Trophoblast cell (in vitro differentiated cells and primary cell): ENCODE results near the gene LRP1B.

Experiments used
- DNase-seq, 2 donors: peaks; one replicate each; pipeline ENCODE4 v3.0.0-alpha.2; 2016
- H2AFZ ChIP-seq: 2 replicates; pipeline ENCODE4 v1.6.1; 2013; ENCODE audit warnings: low read length, moderate library complexity, mild to moderate bottlenecking; ENCODE audit not compliant: insufficient read depth, poor library complexity
- H2AK5ac ChIP-seq: 2 replicates; pipeline ENCODE4 v1.6.1; 2013; ENCODE audit warnings: mild to moderate bottlenecking, low read length
- H2BK120ac ChIP-seq: 2 replicates; pipeline ENCODE4 v1.6.1; 2013; ENCODE audit warnings: low read length, mild to moderate bottlenecking, moderate library complexity; ENCODE audit not compliant: insufficient read depth, poor library complexity
- H2BK12ac ChIP-seq: 2 replicates; pipeline ENCODE4 v1.6.1; 2013; ENCODE audit warnings: mild to moderate bottlenecking, low read length, moderate library complexity
- H2BK5ac ChIP-seq: 2 replicates; pipeline ENCODE4 v1.6.1; 2013; ENCODE audit warnings: low read length, low read depth, moderate library complexity, mild to moderate bottlenecking; ENCODE audit not compliant: poor library complexity
- H3K14ac ChIP-seq: 2 replicates; pipeline ENCODE4 v1.6.1; 2013; ENCODE audit warnings: mild to moderate bottlenecking, low read length
- H3K18ac ChIP-seq: 2 replicates; pipeline ENCODE4 v1.6.1; 2013; ENCODE audit warnings: mild to moderate bottlenecking, low read length
- H3K23ac ChIP-seq: 2 replicates; pipeline ENCODE4 v1.6.1; 2013; ENCODE audit warnings: low read length
- H3K27ac ChIP-seq: 2 replicates; pipeline ENCODE4 v1.5.1; 2013; ENCODE audit warnings: low read depth, mild to moderate bottlenecking, inconsistent platforms, low read length, moderate library complexity
- H3K27me3 ChIP-seq: 2 replicates; pipeline ENCODE4 v1.6.1; 2013; ENCODE audit warnings: inconsistent platforms, mild to moderate bottlenecking, low read length, moderate library complexity; ENCODE audit not compliant: insufficient read depth
- H3K36me3 ChIP-seq, 2 experiments: 1 replicate in 1 of 2; 2 replicates in 1 of 2; pipeline ENCODE4 v1.6.1; 2013; ENCODE audit warnings: low read length in 2 of 2, mild to moderate bottlenecking in 2 of 2, moderate library complexity in 1 of 2; ENCODE audit not compliant: insufficient read depth in 2 of 2, control insufficient read depth in 1 of 2
- H3K4ac ChIP-seq: 2 replicates; pipeline ENCODE4 v1.6.1; 2013; ENCODE audit warnings: low read depth, mild to moderate bottlenecking, low read length, moderate library complexity
- H3K4me1 ChIP-seq, 2 experiments: 1 replicate in 1 of 2; 2 replicates in 1 of 2; pipeline ENCODE4 v1.6.1; 2013; ENCODE audit warnings: low read length in 2 of 2, mild to moderate bottlenecking in 2 of 2, moderate library complexity in 1 of 2; ENCODE audit not compliant: insufficient read depth in 2 of 2, control insufficient read depth in 1 of 2
- H3K4me2 ChIP-seq: 2 replicates; pipeline ENCODE4 v1.6.1; 2013; ENCODE audit warnings: inconsistent platforms, mild to moderate bottlenecking, low read length, moderate library complexity
- H3K4me3 ChIP-seq: 2 replicates; pipeline ENCODE4 v1.5.1; 2013; ENCODE audit warnings: mild to moderate bottlenecking, low read depth, low read length, inconsistent platforms
- H3K79me1 ChIP-seq: one replicate; pipeline ENCODE4 v1.6.1; 2013; ENCODE audit warnings: low read length
- H3K79me2 ChIP-seq: 2 replicates; pipeline ENCODE4 v1.6.1; 2013; ENCODE audit warnings: low read length, mild to moderate bottlenecking; ENCODE audit not compliant: control insufficient read depth, insufficient read depth, poor library complexity
- H3K9ac ChIP-seq: 2 replicates; pipeline ENCODE4 v1.6.1; 2013; ENCODE audit warnings: mild to moderate bottlenecking, low read length
- H3K9me3 ChIP-seq: 2 replicates; pipeline ENCODE4 v1.6.1; 2013; ENCODE audit warnings: low read depth, mild to moderate bottlenecking, control low read depth, inconsistent platforms, low read length; ENCODE audit not compliant: insufficient read depth
- H4K12ac ChIP-seq: 2 replicates; pipeline ENCODE4 v1.6.1; 2013; ENCODE audit warnings: low read depth, mild to moderate bottlenecking, low read length, moderate library complexity
- H4K8ac ChIP-seq: 2 replicates; pipeline ENCODE4 v1.6.1; 2013; ENCODE audit warnings: low read depth, mild to moderate bottlenecking, low read length, moderate library complexity
- H4K91ac ChIP-seq: one replicate; pipeline ENCODE4 v1.6.1; 2013; ENCODE audit warnings: low read depth, mild to moderate bottlenecking, low read length, moderate library complexity
- WGBS: extraction: QIAGEN DNeasy Blood & Tissue Kit; methylation state at CpG from one replicate; pipeline ENCODE4 v1.1.7; 2013; ENCODE audit warnings: missing lambda C conversion rate; ENCODE audit not compliant: insufficient read length, insufficient coverage; ENCODE audit errors: extremely low coverage; 5-methylcytosine and 5-hydroxymethylcytosine counted together

LRP1B gene

DNA sequence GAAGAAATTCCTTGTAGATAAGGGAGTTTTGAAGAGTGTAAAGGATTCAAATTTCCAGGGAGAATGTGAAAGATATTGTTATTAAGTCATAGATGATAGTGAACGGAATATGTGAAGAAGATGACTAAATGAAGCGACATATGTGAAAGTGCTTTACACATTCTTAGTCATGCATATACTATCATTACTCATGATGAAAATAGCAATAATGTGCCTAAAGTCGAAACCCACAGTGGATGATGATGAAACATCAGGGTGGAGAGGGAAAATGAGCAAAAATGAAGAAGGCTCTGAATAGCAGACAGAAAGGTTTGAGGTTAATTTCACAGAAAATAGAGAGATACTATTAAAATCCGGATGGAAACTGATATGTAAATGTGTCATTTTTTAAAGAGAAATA, 1237.1 kb downstream of the LRP1B start:
- Histone ChIP-seq H3K18ac (no peak overlapping the region), H4K8ac (no peak overlapping the region), H3K9ac (no peak overlapping the region), H3K4me3 (no peak overlapping the region), H3K14ac (no peak overlapping the region), H3K27ac (no peak overlapping the region), H2BK120ac (no peak overlapping the region), H2BK12ac (no peak overlapping the region), H3K4me2 (no peak overlapping the region), H3K23ac (no peak overlapping the region), H3K9me3 (peaks cover 2% of the 10 kb centered on the region), H2AFZ (no peak overlapping the region), H4K91ac (no peak overlapping the region), H2AK5ac (no peak overlapping the region), H4K12ac (no peak overlapping the region), H3K27me3 (no peaks in the 10 kb centered on the region), H3K4ac (no peak overlapping the region), H2BK5ac (no peak overlapping the region), H3K79me1 (no peaks in the 10 kb centered on the region), H3K4me1 (peaks cover 0 to 3% of the 10 kb centered on the region in 2 experiments), H3K79me2 (no peaks in the 10 kb centered on the region), H3K36me3 (peaks cover 0 to 2% of the 10 kb centered on the region in 2 experiments)
- WGBS: 100% methylated on average over 1 of the region's 4 CpGs
- peak in 1 of 2 donors; percentile 29 for DNase-seq

DNA sequence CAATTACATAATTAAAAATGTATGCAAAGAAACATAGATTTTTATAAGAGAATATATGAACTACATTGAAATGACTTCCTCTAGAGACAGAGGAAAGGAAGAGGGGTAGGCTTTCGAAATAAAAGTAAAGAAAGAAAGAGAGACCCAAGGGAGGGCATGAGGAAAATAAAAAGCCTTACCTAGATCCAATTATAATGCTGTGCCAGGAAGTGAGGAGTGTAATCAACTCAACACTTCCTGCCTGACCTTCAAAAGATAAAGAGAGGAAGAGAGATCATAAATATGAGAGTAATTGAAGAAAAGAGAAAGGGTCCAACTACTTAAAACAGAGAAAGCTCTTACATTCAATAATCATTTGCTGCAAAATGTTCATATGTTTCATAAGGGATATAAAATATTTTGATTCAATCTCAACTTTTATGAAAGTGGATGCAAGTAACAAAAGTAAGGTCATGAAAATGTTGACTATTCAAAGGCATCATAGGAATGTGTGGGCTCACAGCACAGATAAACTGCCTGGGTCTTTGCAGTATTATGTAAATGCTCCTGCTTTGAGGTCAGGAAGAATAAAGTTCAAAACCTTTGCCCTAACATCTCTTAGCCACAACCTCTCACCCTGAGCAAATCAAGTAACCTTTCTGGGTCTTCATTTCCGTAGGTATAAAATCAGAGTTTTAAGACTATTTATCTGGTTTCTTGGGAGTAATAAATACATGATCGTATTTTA, 1237.7 kb downstream of the LRP1B start:
- H3K9ac ChIP-seq: no peak overlapping the region
- H3K27ac ChIP-seq: no peak overlapping the region
- H4K8ac ChIP-seq: no peak overlapping the region
- H3K4me3 ChIP-seq: no peak overlapping the region
- no peak overlapping the region for H2AK5ac ChIP-seq
- no peak for DNase-seq
- H2BK120ac ChIP-seq: no peak overlapping the region
- H2BK12ac ChIP-seq: no peak overlapping the region
- no peak overlapping the region for H3K4ac ChIP-seq
- H3K36me3 ChIP-seq: peaks cover 0 to 2% of the 10 kb centered on the region in 2 experiments
- no peaks in the 10 kb centered on the region for H3K79me1 ChIP-seq
- H4K91ac ChIP-seq: no peak overlapping the region
- H2BK5ac ChIP-seq: no peak overlapping the region
- H4K12ac ChIP-seq: no peak overlapping the region
- no peaks in the 10 kb centered on the region for H3K79me2 ChIP-seq
- H3K4me1 ChIP-seq: peaks cover 0 to 3% of the 10 kb centered on the region in 2 experiments
- no peak overlapping the region for H3K4me2 ChIP-seq
- peaks cover 2% of the 10 kb centered on the region for H3K9me3 ChIP-seq
- no peak overlapping the region for H3K23ac ChIP-seq
- H3K14ac ChIP-seq: no peak overlapping the region
- no CpG with 5 or more reads among the region's 3 CpGs for WGBS
- H3K27me3 ChIP-seq: no peaks in the 10 kb centered on the region
- no peak overlapping the region for H2AFZ ChIP-seq
- no peak overlapping the region for H3K18ac ChIP-seq

DNA sequence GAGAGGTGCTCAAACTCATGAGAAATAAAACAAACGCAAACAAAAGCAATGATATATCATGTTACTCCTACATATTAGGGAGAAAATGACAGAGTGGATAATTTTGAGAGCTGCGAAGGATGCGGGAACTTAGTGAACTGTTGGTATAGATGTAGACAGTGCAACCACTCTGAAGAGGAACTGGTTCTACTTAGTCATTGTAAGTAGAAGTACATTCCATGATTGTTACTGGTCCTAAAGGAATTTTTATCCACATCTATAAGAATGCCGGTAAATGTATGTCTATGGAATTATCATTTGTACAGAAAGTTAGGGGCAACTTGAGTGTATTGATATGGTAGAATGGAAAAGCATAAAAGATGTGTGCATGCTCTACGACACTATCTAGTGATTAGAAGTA, 1238.4 kb downstream of the LRP1B start:
- DNase-seq: no peak
- no peak overlapping the region for H3K4me3 ChIP-seq
- no peak overlapping the region for H4K12ac ChIP-seq
- H2BK5ac ChIP-seq: no peak overlapping the region
- WGBS: no CpG with 5 or more reads among the region's 5 CpGs
- H3K18ac ChIP-seq: no peak overlapping the region
- no peak overlapping the region for H3K14ac ChIP-seq
- no peak overlapping the region for H4K8ac ChIP-seq
- no peak overlapping the region for H3K27ac ChIP-seq
- no peak overlapping the region for H3K9ac ChIP-seq
- H3K23ac ChIP-seq: no peak overlapping the region
- no peaks in the 10 kb centered on the region for H3K79me2 ChIP-seq
- no peak overlapping the region for H2BK12ac ChIP-seq
- H3K36me3 ChIP-seq: peaks cover 0 to 2% of the 10 kb centered on the region in 2 experiments
- H3K79me1 ChIP-seq: no peaks in the 10 kb centered on the region
- no peak overlapping the region for H2AK5ac ChIP-seq
- peaks cover 2% of the 10 kb centered on the region for H3K9me3 ChIP-seq
- no peak overlapping the region for H2BK120ac ChIP-seq
- no peaks in the 10 kb centered on the region for H3K27me3 ChIP-seq
- H3K4me1 ChIP-seq: no peaks in the 10 kb centered on the region
- no peak overlapping the region for H3K4me2 ChIP-seq
- H3K4ac ChIP-seq: no peak overlapping the region
- no peak overlapping the region for H2AFZ ChIP-seq
- H4K91ac ChIP-seq: no peak overlapping the region

DNA sequence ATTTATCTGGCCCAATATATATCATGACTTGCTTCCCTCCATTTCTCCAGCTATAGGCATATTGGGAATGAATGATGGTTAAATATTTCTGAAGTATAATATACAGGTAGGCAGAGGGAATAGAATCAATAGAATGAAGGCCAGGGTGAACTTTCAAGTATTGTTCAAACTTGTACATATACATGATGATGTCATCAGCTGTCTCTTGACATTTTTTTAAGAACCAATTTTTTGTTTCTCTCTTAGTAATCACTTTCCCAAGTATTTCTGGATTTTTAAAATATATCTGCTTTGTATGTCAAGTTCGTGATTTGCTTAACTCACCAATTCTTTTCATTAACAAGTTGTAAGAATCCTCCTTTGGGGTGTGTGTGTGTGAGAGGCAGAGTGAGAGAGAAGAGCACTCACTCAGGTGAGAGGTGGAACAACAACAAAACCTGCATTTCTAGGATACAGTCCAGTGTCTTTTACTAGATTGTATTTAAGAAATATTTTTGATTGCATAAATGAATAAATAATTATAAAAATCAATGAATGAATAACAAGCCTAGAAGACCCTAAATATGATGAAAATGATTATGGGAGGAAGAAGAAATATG, 1239.1 kb downstream of the LRP1B start:
- Histone ChIP-seq H2AK5ac (no peak overlapping the region), H2AFZ (no peak overlapping the region), H3K18ac (no peak overlapping the region), H2BK12ac (no peak overlapping the region), H3K4me2 (no peak overlapping the region), H4K12ac (no peak overlapping the region), H3K23ac (no peak overlapping the region), H3K14ac (no peak overlapping the region), H3K9ac (no peak overlapping the region), H3K27me3 (no peaks in the 10 kb centered on the region), H4K91ac (no peak overlapping the region), H3K4ac (no peak overlapping the region), H3K79me1 (no peaks in the 10 kb centered on the region), H3K9me3 (peaks cover 2% of the 10 kb centered on the region), H3K4me1 (no peaks in the 10 kb centered on the region), H4K8ac (no peak overlapping the region), H3K27ac (no peak overlapping the region), H2BK120ac (no peak overlapping the region), H3K79me2 (no peaks in the 10 kb centered on the region), H2BK5ac (no peak overlapping the region), H3K36me3 (peaks cover 0 to 2% of the 10 kb centered on the region in 2 experiments), H3K4me3 (no peak overlapping the region)
- no CpG with 5 or more reads among the region's 1 CpG for WGBS
- no peak for DNase-seq
